ENCODE data around the gene THBD. TPM values are rescaled to one million over a fixed set of nuclear protein-coding genes. Genes with fewer than 3 reads are reported as not detected.

The THBD gene
- total and polyA plus RNA-seq, 4 experiments from 2014 or later = 0.05 to 0.50 (median 0.29) TPM; not detected in 1

GRCh38 chr20:23068283-23068682 is 18.8 kb upstream of the THBD start:
- intact Hi-C loops (cut with micrococcal nuclease) = no loop called here

GRCh38 chr20:23066772-23067171 is 17.3 kb upstream of the THBD start:
- no peaks in the 10 kb centered on the region for H3K9me3 ChIP-seq (ENCODE audit: control insufficient read depth in 1 of 2, low read length in 2 of 2)
- Mint-ChIP-seq H3K9me3 (peaks cover 0 to 2% (median 0%) of the 10 kb centered on the region in 8 donors), H3K4me1 (no peaks in the 10 kb centered on the region), H3K36me3 (no peaks in the 10 kb centered on the region), H3K27me3 (peaks cover 0 to 6% of the 10 kb centered on the region in 2 donors), H3K27ac (no peak overlapping the region), H3K4me3 (no peak overlapping the region)
- H3K27me3 ChIP-seq (ENCODE audit: insufficient read depth, low read length) = no peaks in the 10 kb centered on the region
- no peaks in the 10 kb centered on the region for H3K4me1 ChIP-seq (ENCODE audit: insufficient read depth, low read length)
- H3K4me3 ChIP-seq (ENCODE audit: low read length in 2 of 2) = no peak overlapping the region
- no peak for DNase-seq
- ChIA-PET POLR2A (ENCODE audit: partially characterized antibody) (no interaction called here), CTCF (ENCODE audit: partially characterized antibody) (no interaction called here)
- intact Hi-C loops (cut with micrococcal nuclease) = no loop called here
- H3K36me3 ChIP-seq (ENCODE audit: insufficient read depth, low read length) = no peaks in the 10 kb centered on the region
- no peak overlapping the region for H3K27ac ChIP-seq (ENCODE audit: low read depth, low read length)

More at GRCh38 chr20:23068283-23068682, 18.8 kb upstream of the THBD start:
- H3K27ac ChIP-seq (ENCODE audit: low read depth, low read length) = no peak overlapping the region
- no peaks in the 10 kb centered on the region for H3K36me3 ChIP-seq (ENCODE audit: insufficient read depth, low read length)
- Mint-ChIP-seq H3K4me3 (no peak overlapping the region), H3K27me3 (peaks cover 0 to 6% of the 10 kb centered on the region in 2 donors), H3K36me3 (no peaks in the 10 kb centered on the region), H3K4me1 (no peaks in the 10 kb centered on the region), H3K9me3 (peaks cover 0 to 2% (median 0%) of the 10 kb centered on the region in 8 donors), H3K27ac (no peak overlapping the region)
- no peak for DNase-seq
- no peaks in the 10 kb centered on the region for H3K9me3 ChIP-seq (ENCODE audit: control insufficient read depth in 1 of 2, low read length in 2 of 2)
- ChIA-PET POLR2A (ENCODE audit: partially characterized antibody) (no interaction called here), CTCF (ENCODE audit: partially characterized antibody) (interaction anchor here (0.8 kb wide), 1 partner anchor 14 kb away, joined by 3 read pairs; no protein-coding TSS in a partner anchor)
- no peak overlapping the region for H3K4me3 ChIP-seq (ENCODE audit: low read length in 2 of 2)
- no peaks in the 10 kb centered on the region for H3K4me1 ChIP-seq (ENCODE audit: insufficient read depth, low read length)
- H3K27me3 ChIP-seq (ENCODE audit: insufficient read depth, low read length) = no peaks in the 10 kb centered on the region

DNA sequence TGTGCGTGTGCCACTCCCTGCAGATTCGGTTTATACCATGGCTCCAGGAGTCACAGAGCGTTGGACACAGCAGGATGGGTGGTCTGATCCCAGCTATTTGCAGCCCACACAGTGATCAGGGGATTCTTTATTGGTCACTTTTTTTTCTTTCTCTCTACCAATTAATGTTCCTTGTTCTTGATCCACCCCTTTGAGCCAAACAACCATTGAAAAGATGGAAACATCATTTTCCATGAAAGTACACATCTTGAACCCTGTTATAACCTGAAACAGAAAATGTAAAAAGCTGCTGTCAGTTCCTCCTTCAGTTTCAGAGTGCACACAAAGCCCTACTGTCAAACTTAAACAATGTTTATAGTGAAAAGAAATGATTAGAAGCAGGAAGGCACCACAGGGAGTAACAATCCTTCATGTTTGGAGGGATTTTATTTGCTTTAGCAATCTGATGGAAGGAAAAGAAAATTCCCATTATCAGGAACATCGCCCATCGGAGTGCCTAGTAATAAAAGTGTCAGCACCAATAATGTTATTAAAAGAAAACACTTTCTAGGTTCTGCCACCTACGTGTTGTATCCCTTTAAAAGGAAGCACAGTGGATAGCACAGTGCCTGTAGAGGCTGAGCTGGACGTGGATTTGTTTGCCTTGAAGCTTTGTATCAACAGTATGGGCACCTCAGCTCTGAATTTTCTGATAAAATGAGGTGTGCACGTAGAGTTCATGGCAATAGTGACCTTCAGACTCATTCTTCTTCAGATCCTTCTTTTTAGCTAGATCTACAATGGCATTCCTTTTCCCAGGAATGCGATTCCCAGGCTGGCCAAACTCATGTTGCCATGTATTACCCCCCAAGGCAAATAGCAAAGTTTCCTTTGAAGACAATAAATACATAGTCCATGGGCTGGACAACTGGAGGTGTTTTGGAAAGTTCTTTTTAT is 16.1 kb upstream of the THBD start:
- Mint-ChIP-seq H3K27me3 (peaks cover 0 to 6% of the 10 kb centered on the region in 2 donors), H3K9me3 (peaks cover 0 to 2% (median 0%) of the 10 kb centered on the region in 8 donors), H3K36me3 (no peaks in the 10 kb centered on the region), H3K4me1 (no peaks in the 10 kb centered on the region), H3K4me3 (no peak overlapping the region), H3K27ac (no peak overlapping the region)
- no peak overlapping the region for H3K4me3 ChIP-seq (ENCODE audit: low read length in 2 of 2)
- ChIA-PET POLR2A (ENCODE audit: partially characterized antibody) (no interaction called here), CTCF (ENCODE audit: partially characterized antibody) (no interaction called here)
- DNase-seq = no peak
- H3K36me3 ChIP-seq (ENCODE audit: insufficient read depth, low read length) = no peaks in the 10 kb centered on the region
- no peaks in the 10 kb centered on the region for H3K4me1 ChIP-seq (ENCODE audit: insufficient read depth, low read length)
- H3K27me3 ChIP-seq (ENCODE audit: insufficient read depth, low read length) = no peaks in the 10 kb centered on the region
- H3K9me3 ChIP-seq (ENCODE audit: control insufficient read depth in 1 of 2, low read length in 2 of 2) = no peaks in the 10 kb centered on the region
- intact Hi-C loops (cut with micrococcal nuclease) = no loop called here
- H3K27ac ChIP-seq (ENCODE audit: low read depth, low read length) = no peak overlapping the region

- intact Hi-C loops (cut with micrococcal nuclease) = no loop called here
- CTCF ChIA-PET (ENCODE audit: partially characterized antibody) = no interaction called here
- POLR2A ChIA-PET (ENCODE audit: partially characterized antibody) = no interaction called here
Observed at GRCh38 chr20:23063581-23063980, 14.1 kb upstream of the THBD start.

GRCh38 chr20:23063168-23063567 is 13.7 kb upstream of the THBD start:
- Mint-ChIP-seq H3K27ac (no peak overlapping the region), H3K27me3 (peaks cover 1 to 7% of the 10 kb centered on the region in 2 donors)

More at GRCh38 chr20:23063581-23063980, 14.1 kb upstream of the THBD start:
- DNase-seq = no peak
- Histone ChIP-seq H3K27me3 (ENCODE audit: insufficient read depth, low read length) (no peaks in the 10 kb centered on the region), H3K27ac (ENCODE audit: low read depth, low read length) (no peak overlapping the region), H3K4me1 (ENCODE audit: insufficient read depth, low read length) (no peaks in the 10 kb centered on the region), H3K4me3 (ENCODE audit: low read length in 2 of 2) (no peak overlapping the region), H3K9me3 (ENCODE audit: control insufficient read depth in 1 of 2, low read length in 2 of 2) (no peaks in the 10 kb centered on the region), H3K36me3 (ENCODE audit: insufficient read depth, low read length) (no peaks in the 10 kb centered on the region)
- Mint-ChIP-seq H3K27ac (no peak overlapping the region), H3K9me3 (peaks cover 0 to 2% (median 0%) of the 10 kb centered on the region in 8 donors), H3K36me3 (no peaks in the 10 kb centered on the region), H3K4me3 (no peak overlapping the region), H3K27me3 (peaks cover 1 to 7% of the 10 kb centered on the region in 2 donors), H3K4me1 (no peaks in the 10 kb centered on the region)

DNA sequence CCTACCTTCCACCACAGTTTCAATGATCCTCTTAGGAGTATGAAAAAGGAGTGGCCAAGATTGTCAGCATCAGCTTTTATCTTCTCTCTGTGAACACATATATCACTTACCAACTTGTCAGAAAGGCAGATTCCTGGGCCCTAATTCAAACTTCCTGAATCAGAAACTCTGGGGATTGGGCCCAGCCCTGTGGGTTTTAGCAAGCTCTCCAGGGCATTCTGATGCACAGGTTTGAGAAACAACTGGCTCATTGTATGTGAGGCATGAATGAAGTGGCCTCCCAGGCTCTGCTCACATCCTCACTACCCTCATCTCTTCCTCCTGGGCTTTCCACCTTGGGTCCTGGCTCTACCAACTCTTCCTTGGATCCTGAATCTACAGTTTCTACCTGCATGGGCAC is 13.2 kb upstream of the THBD start:
- intact Hi-C loops (cut with micrococcal nuclease) = no loop called here
- Mint-ChIP-seq H3K36me3 (no peaks in the 10 kb centered on the region), H3K9me3 (peaks cover 0 to 2% (median 0%) of the 10 kb centered on the region in 8 donors), H3K4me3 (no peak overlapping the region), H3K4me1 (no peaks in the 10 kb centered on the region), H3K27ac (no peak overlapping the region), H3K27me3 (peaks cover 1 to 7% of the 10 kb centered on the region in 2 donors)
- Histone ChIP-seq H3K27me3 (ENCODE audit: insufficient read depth, low read length) (no peaks in the 10 kb centered on the region), H3K4me3 (ENCODE audit: low read length in 2 of 2) (no peak overlapping the region), H3K27ac (ENCODE audit: low read depth, low read length) (no peak overlapping the region), H3K36me3 (ENCODE audit: insufficient read depth, low read length) (no peaks in the 10 kb centered on the region), H3K9me3 (ENCODE audit: control insufficient read depth in 1 of 2, low read length in 2 of 2) (no peaks in the 10 kb centered on the region), H3K4me1 (ENCODE audit: insufficient read depth, low read length) (no peaks in the 10 kb centered on the region)
- ChIA-PET POLR2A (ENCODE audit: partially characterized antibody) (no interaction called here), CTCF (ENCODE audit: partially characterized antibody) (no interaction called here)
- no peak for DNase-seq

More at GRCh38 chr20:23063168-23063567, 13.7 kb upstream of the THBD start:
- Mint-ChIP-seq H3K9me3 (peaks cover 0 to 2% (median 0%) of the 10 kb centered on the region in 8 donors), H3K36me3 (no peaks in the 10 kb centered on the region), H3K4me3 (no peak overlapping the region), H3K4me1 (no peaks in the 10 kb centered on the region)
- no peaks in the 10 kb centered on the region for H3K4me1 ChIP-seq (ENCODE audit: insufficient read depth, low read length)
- intact Hi-C loops (cut with micrococcal nuclease) = no loop called here
- H3K4me3 ChIP-seq (ENCODE audit: low read length in 2 of 2) = no peak overlapping the region
- CTCF ChIA-PET (ENCODE audit: partially characterized antibody) = no interaction called here
- POLR2A ChIA-PET (ENCODE audit: partially characterized antibody) = no interaction called here
- H3K27me3 ChIP-seq (ENCODE audit: insufficient read depth, low read length) = no peaks in the 10 kb centered on the region
- no peak overlapping the region for H3K27ac ChIP-seq (ENCODE audit: low read depth, low read length)
- no peaks in the 10 kb centered on the region for H3K36me3 ChIP-seq (ENCODE audit: insufficient read depth, low read length)
- no peaks in the 10 kb centered on the region for H3K9me3 ChIP-seq (ENCODE audit: control insufficient read depth in 1 of 2, low read length in 2 of 2)
- DNase-seq = no peak

DNA sequence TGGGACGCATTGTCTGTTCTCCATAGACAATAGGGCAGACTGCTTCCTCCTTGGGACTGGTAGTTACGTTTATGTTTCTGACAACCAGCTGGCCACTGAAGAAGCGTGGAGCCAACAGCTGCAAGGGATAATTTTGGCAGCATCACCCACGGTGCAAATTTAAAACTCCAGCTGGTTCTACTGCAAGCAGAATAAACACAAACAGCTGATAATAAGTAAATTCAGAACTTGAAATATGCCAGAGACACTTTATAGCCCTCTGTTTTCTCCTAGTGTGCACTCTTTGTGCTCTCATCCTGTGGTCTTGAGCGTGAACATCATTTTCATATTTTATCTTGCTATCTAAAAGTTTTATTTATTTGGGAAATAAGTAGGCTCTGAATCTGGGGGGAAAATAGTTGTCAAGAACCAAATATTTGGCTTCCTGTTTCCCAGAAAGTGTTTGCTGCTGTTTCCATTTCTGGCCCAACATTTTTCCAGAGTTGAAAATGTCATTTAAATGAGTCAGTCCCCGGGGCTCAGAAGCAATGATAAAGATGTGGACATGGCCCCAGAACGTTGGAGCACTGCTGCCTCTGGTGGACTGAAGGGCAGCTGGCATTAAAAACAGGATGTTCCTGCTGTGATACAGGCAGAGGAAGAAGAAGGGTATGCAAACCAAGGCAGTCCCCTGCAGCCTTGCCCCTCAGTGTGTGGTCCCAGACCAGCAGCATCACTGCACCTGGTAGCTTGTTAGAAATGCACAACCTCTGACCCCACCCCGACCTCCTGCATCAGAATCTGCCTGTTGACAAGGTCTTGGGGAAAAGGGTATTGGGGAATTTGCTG is 12.5 kb upstream of the THBD start:
- Histone ChIP-seq H3K27ac (ENCODE audit: low read depth, low read length) (no peak overlapping the region), H3K27me3 (ENCODE audit: insufficient read depth, low read length) (no peaks in the 10 kb centered on the region), H3K9me3 (ENCODE audit: control insufficient read depth in 1 of 2, low read length in 2 of 2) (no peaks in the 10 kb centered on the region), H3K4me1 (ENCODE audit: insufficient read depth, low read length) (no peaks in the 10 kb centered on the region), H3K4me3 (ENCODE audit: low read length in 2 of 2) (no peak overlapping the region), H3K36me3 (ENCODE audit: insufficient read depth, low read length) (no peaks in the 10 kb centered on the region)
- intact Hi-C loops (cut with micrococcal nuclease) = no loop called here
- no peak for DNase-seq
- H3K4me1 Mint-ChIP-seq = no peaks in the 10 kb centered on the region
- H3K4me3 Mint-ChIP-seq = no peak overlapping the region
- no peaks in the 10 kb centered on the region for H3K36me3 Mint-ChIP-seq
- no peak overlapping the region for H3K27ac Mint-ChIP-seq
- H3K27me3 Mint-ChIP-seq = peaks cover 1 to 9% of the 10 kb centered on the region in 2 donors
- peaks cover 0 to 2% (median 0%) of the 10 kb centered on the region in 8 donors for H3K9me3 Mint-ChIP-seq
- POLR2A ChIA-PET (ENCODE audit: partially characterized antibody) = no interaction called here
- CTCF ChIA-PET (ENCODE audit: partially characterized antibody) = no interaction called here
